GM13976 (cell line): Measurements from ENCODE around the gene RASA3.
"Not testable (repeated sequence)": the region's sequence is repeated elsewhere in the genome, so short reads cannot be mapped to it uniquely, and the experiment has no call there.

Experiments used
- DNase-seq: peaks from one replicate; pipeline ENCODE4 v3.0.0; 2012; ENCODE audit warnings: low spot score
- CTCF ChIP-seq: IDR thresholded peaks from 2 replicates; pipeline ENCODE4 v1.5.1; 2012; ENCODE audit warnings: borderline replicate concordance, mild to moderate bottlenecking; ENCODE audit not compliant: insufficient read depth; ENCODE audit errors: extremely low read depth, missing control alignments, control extremely low read depth
- in situ Hi-C: fragments of 300-500 bp; cut with MboI; formaldehyde crosslinking; loops from one replicate; pipeline ENCODE4 v1.12.0; 2022; ENCODE audit warnings: low sequenced_read_pairs, mixed read lengths, inconsistent platforms; ENCODE audit not compliant: unreplicated experiment

RASA3 gene

GRCh38 chr13:114077933-114078325 lies 54.5 kb downstream of the RASA3 start:
- no peak for DNase-seq
- no peak for TF ChIP-seq CTCF
- in situ Hi-C loops: no loop called here

GRCh38 chr13:114077099-114077932 lies 55.1 kb downstream of the RASA3 start:
- in situ Hi-C loops: no loop called here
- TF ChIP-seq CTCF: no peak

GRCh38 chr13:114076329-114077090 lies 55.9 kb downstream of the RASA3 start:
- no peak for DNase-seq
- in situ Hi-C loops: no loop called here
- no peak for TF ChIP-seq CTCF

More at GRCh38 chr13:114077099-114077932, 55.1 kb downstream of the RASA3 start:
- no peak for DNase-seq

GRCh38 chr13:114075811-114076210 lies 56.6 kb downstream of the RASA3 start:
- in situ Hi-C loops, DNase-seq: not testable (repeated sequence)

GRCh38 chr13:114074671-114075315 lies 57.6 kb downstream of the RASA3 start:
- TF ChIP-seq CTCF: no peak
- in situ Hi-C loops: no loop called here

GRCh38 chr13:114073881-114074612 lies 58.4 kb downstream of the RASA3 start:
- in situ Hi-C loops: no loop called here
- TF ChIP-seq CTCF: no peak

More at GRCh38 chr13:114074671-114075315, 57.6 kb downstream of the RASA3 start:
- no peak for DNase-seq

More at GRCh38 chr13:114073881-114074612, 58.4 kb downstream of the RASA3 start:
- no peak for DNase-seq
